Left lung (tissue), 10 donors: Measurements from ENCODE around the gene OR1L8. TPM values are rescaled to one million over a fixed set of nuclear protein-coding genes. Genes with fewer than 3 reads are reported as not detected.
"Not testable (repeated sequence)": the region's sequence is repeated elsewhere in the genome, so short reads cannot be mapped to it uniquely, and the experiment has no call there.

Experiments
- ATAC-seq: fragments of 200-7000 bp; cut with Tn5 transposase; one replicate; pipeline ENCODE4 v1.9.1; 2020; ENCODE audit warnings: moderate library complexity
- DNase-seq, 4 donors: peaks; one replicate each; pipeline ENCODE4 v3.0.0-alpha.2; 2013 to 2020
- H3K27ac ChIP-seq, 2 donors: fragments of 200-600 bp; sonication (generic) in 1 of 2; one replicate each; pipeline versions ENCODE4 v1.5.0 to v1.8.0; 2020 to 2021
- H3K27me3 ChIP-seq, 2 donors: fragments of 200-600 bp; sonication (generic) in 1 of 2; one replicate each; pipeline versions ENCODE4 v1.5.0 to v1.8.0; 2020 to 2021
- H3K36me3 ChIP-seq, 2 donors: fragments of 200-600 bp; sonication (generic) in 1 of 2; one replicate each; pipeline versions ENCODE4 v1.5.0 to v1.8.0; 2020 to 2021
- H3K4me1 ChIP-seq, 2 donors: fragments of 200-600 bp; one replicate each; pipeline ENCODE4 v1.8.0; 2021
- H3K4me3 ChIP-seq, 2 donors: fragments of 200-600 bp; sonication (generic) in 1 of 2; one replicate each; pipeline versions ENCODE4 v1.5.0 to v1.8.0; 2020 to 2021; ENCODE audit warnings: mild to moderate bottlenecking in 1 of 2
- H3K9me3 ChIP-seq, 2 donors: fragments of 200-600 bp; sonication (generic) in 1 of 2; one replicate each; pipeline versions ENCODE4 v1.5.0 to v1.8.0; 2020 to 2021
- CTCF ChIP-seq, 2 donors: fragments of 200-600 bp; sonication (generic) in 1 of 2; IDR thresholded peaks; one replicate each; pipeline versions ENCODE4 v1.5.0 to v1.8.0; 2021; ENCODE audit warnings: antibody characterized with exemption in 2 of 2
- intact Hi-C, 2 donors: fragments of 100-400 bp; cut with DNase I; formaldehyde crosslinking; loops; one replicate each; pipeline versions ENCODE4 v1.11.2 to v1.14.2; 2022
- polyA plus RNA-seq, 6 donors: library from polyadenylated mRNA; unstranded; fragments of 120-200 nt; gene quantifications; one replicate each; pipeline ENCODE4 v1.2.1, GENCODE V29; 2013; ENCODE audit not compliant: insufficient read length in 6 of 6
- total RNA-seq, 2 donors: library from RNA; stranded (reverse); fragmentation: NEBNext Ultra II Directional; extraction: Animal tissue kit (Norgen Biotek cat#: 25700); gene quantifications; one replicate each; pipeline ENCODE4 v1.2.1, GENCODE V29; 2021
- donor health status: DM: no; HTN: yes; CAD: no.
- donor health status: DM: no; HTN: no; CAD: no.

OR1L8 gene
- total and polyA plus RNA-seq, 8 donors: 0.10 to 0.52 (median 0.37) TPM; not detected in 2

GRCh38 chr9:122538757-122539156, 44.4 kb downstream of the OR1L8 start:
- DNase-seq: no peak
- H3K27ac ChIP-seq: no peak overlapping the region
- no peaks in the 10 kb centered on the region for H3K36me3 ChIP-seq
- intact Hi-C loops: no loop called here
- no peak for TF ChIP-seq CTCF (IDR thresholded peaks at IDR 0.05)
- no peak for ATAC-seq
- no peaks in the 10 kb centered on the region for H3K27me3 ChIP-seq
- H3K4me3 ChIP-seq: no peak overlapping the region
- no peaks in the 10 kb centered on the region for H3K9me3 ChIP-seq
- H3K4me1 ChIP-seq: no peaks in the 10 kb centered on the region

GRCh38 chr9:122537066-122537465, 46.1 kb downstream of the OR1L8 start:
- H3K9me3 ChIP-seq, ATAC-seq, H3K4me3 ChIP-seq, H3K27me3 ChIP-seq, H3K27ac ChIP-seq, intact Hi-C loops, DNase-seq, H3K36me3 ChIP-seq, H3K4me1 ChIP-seq: not testable (repeated sequence)

GRCh38 chr9:122536134-122536533, 47.0 kb downstream of the OR1L8 start:
- no peak for TF ChIP-seq CTCF (IDR thresholded peaks at IDR 0.05)
- H3K4me3 ChIP-seq: no peak overlapping the region
- no peak overlapping the region for H3K27ac ChIP-seq
- H3K4me1 ChIP-seq: no peaks in the 10 kb centered on the region
- intact Hi-C loops: no loop called here
- DNase-seq (no peak), ATAC-seq (no peak)
- no peaks in the 10 kb centered on the region for H3K36me3 ChIP-seq
- no peaks in the 10 kb centered on the region for H3K9me3 ChIP-seq
- H3K27me3 ChIP-seq: no peaks in the 10 kb centered on the region

- ATAC-seq, intact Hi-C loops: not testable (repeated sequence)
Measured at GRCh38 chr9:122531157-122531556, 52.0 kb downstream of the OR1L8 start.

GRCh38 chr9:122527193-122527592, 56.0 kb downstream of the OR1L8 start, which contains the start of gene OR1N1:
OR1N1 (minus strand) TSS chr9:122527293; CDS start chr9:122527293, 0 bp downstream.
- H3K4me1 ChIP-seq: no peaks in the 10 kb centered on the region
- H3K9me3 ChIP-seq: no peaks in the 10 kb centered on the region
- no peaks in the 10 kb centered on the region for H3K36me3 ChIP-seq
- DNase-seq (no peak), ATAC-seq (no peak)
- H3K27ac ChIP-seq: no peak within 1 kb of the TSS
- intact Hi-C loops: loop anchor here in 1 of 2 donors (10.0 kb wide), 1 partner anchor 58 kb away; the partner anchor contains the start of gene OR1L8
- no peak within 1 kb of the TSS for H3K4me3 ChIP-seq
- no peak for TF ChIP-seq CTCF (IDR thresholded peaks at IDR 0.05)
- H3K27me3 ChIP-seq: peaks cover 0 to 12% of the 10 kb centered on the region in 2 donors

More at GRCh38 chr9:122531157-122531556, 52.0 kb downstream of the OR1L8 start:
- H3K4me3 ChIP-seq, H3K9me3 ChIP-seq, H3K36me3 ChIP-seq, DNase-seq, H3K27ac ChIP-seq, H3K4me1 ChIP-seq: not testable (repeated sequence)
- H3K27me3 ChIP-seq: peaks cover 0 to 11% of the 10 kb centered on the region in 2 donors

GRCh38 chr9:122526602-122527001, 56.6 kb downstream of the OR1L8 start:
- H3K27ac ChIP-seq: no peak overlapping the region
- TF ChIP-seq CTCF (IDR thresholded peaks at IDR 0.05): no peak
- H3K9me3 ChIP-seq: no peaks in the 10 kb centered on the region
- H3K36me3 ChIP-seq: no peaks in the 10 kb centered on the region
- H3K4me3 ChIP-seq: no peak overlapping the region
- DNase-seq (no peak), ATAC-seq (no peak)
- peaks cover 0 to 12% of the 10 kb centered on the region in 2 donors for H3K27me3 ChIP-seq
- H3K4me1 ChIP-seq: no peaks in the 10 kb centered on the region
- intact Hi-C loops: loop anchor here in 1 of 2 donors (10.0 kb wide), 1 partner anchor 58 kb away; the partner anchor contains the start of gene OR1L8
